NCI-H146 treated with DMSO at 0.1 percent for 48 hours (cell line): ENCODE measurements around the gene TADA1.
A peak's percentile ranks its signal among the peaks of the same experiment; 100 is the strongest.
"Not testable (repeated sequence)": the region's sequence is repeated elsewhere in the genome, so short reads cannot be mapped to it uniquely, and the experiment has no call there.

ENCODE experiments used
- DNase-seq: peaks from one replicate; lab custom pipeline; 2025; ENCODE audit not compliant: unreplicated experiment; lab: John Stamatoyannopoulos, UW

The TADA1 gene

GRCh38 chr1:166895766-166896165 is 19.7 kb upstream of the TADA1 start:
- DNase-seq, result no peak

- no peak for DNase-seq
These were observed 13.7 kb upstream of the TADA1 start for GRCh38 chr1:166889776-166890175.

GRCh38 chr1:166888373-166889111 is 12.5 kb upstream of the TADA1 start:
- no peak for DNase-seq

GRCh38 chr1:166884971-166885370 is 8.9 kb upstream of the TADA1 start:
- no peak for DNase-seq

- DNase-seq, result peak; percentile 18
These were observed 8.1 kb upstream of the TADA1 start for GRCh38 chr1:166884040-166884642.

- DNase-seq, result no peak
These were observed 6.8 kb upstream of the TADA1 start for GRCh38 chr1:166882893-166883292.

- not testable (repeated sequence) for DNase-seq
These were observed 2.3 kb upstream of the TADA1 start for GRCh38 chr1:166878173-166878917.

GRCh38 chr1:166876540-166876838 is 425 bp upstream of the TADA1 start:
- DNase-seq, result no peak

- no peak for DNase-seq
These were observed 746 bp downstream of the TADA1 start for GRCh38 chr1:166875302-166875733.

- DNase-seq, result no peak
These were observed 1.6 kb downstream of the TADA1 start for GRCh38 chr1:166874464-166874863.

GRCh38 chr1:166870584-166870983 is 5.5 kb downstream of the TADA1 start:
- no peak for DNase-seq

- no peak for DNase-seq
These were observed 6.6 kb downstream of the TADA1 start for GRCh38 chr1:166869318-166870099.

- no peak for DNase-seq
These were observed 7.4 kb downstream of the TADA1 start for GRCh38 chr1:166868639-166869038.

GRCh38 chr1:166865926-166866325 is 10.1 kb downstream of the TADA1 start:
- DNase-seq, result no peak

- no peak for DNase-seq
These were observed 16.5 kb downstream of the TADA1 start for GRCh38 chr1:166859597-166859996.

- no peak for DNase-seq
These were observed 17.2 kb downstream of the TADA1 start for GRCh38 chr1:166858726-166859419.

GRCh38 chr1:166857995-166858394 is 18.1 kb downstream of the TADA1 start:
- no peak for DNase-seq

- no peak for DNase-seq
These were observed 20.5 kb downstream of the TADA1 start for GRCh38 chr1:166855558-166855957.

- DNase-seq, result no peak
These were observed 23.1 kb downstream of the TADA1 start for GRCh38 chr1:166852918-166853317.

- DNase-seq, result no peak
These were observed 26.9 kb downstream of the TADA1 start for GRCh38 chr1:166849135-166849534.

- no peak for DNase-seq
These were observed 27.9 kb downstream of the TADA1 start for GRCh38 chr1:166848193-166848592.
